ENCODE measurements around the gene C1RL. TPM values are rescaled to one million over a fixed set of nuclear protein-coding genes. Genes with fewer than 3 reads are reported as not detected.

The C1RL gene
- total and polyA plus RNA-seq, 8 donors = 55.4 to 72.7 (median 63.8) TPM

DNA sequence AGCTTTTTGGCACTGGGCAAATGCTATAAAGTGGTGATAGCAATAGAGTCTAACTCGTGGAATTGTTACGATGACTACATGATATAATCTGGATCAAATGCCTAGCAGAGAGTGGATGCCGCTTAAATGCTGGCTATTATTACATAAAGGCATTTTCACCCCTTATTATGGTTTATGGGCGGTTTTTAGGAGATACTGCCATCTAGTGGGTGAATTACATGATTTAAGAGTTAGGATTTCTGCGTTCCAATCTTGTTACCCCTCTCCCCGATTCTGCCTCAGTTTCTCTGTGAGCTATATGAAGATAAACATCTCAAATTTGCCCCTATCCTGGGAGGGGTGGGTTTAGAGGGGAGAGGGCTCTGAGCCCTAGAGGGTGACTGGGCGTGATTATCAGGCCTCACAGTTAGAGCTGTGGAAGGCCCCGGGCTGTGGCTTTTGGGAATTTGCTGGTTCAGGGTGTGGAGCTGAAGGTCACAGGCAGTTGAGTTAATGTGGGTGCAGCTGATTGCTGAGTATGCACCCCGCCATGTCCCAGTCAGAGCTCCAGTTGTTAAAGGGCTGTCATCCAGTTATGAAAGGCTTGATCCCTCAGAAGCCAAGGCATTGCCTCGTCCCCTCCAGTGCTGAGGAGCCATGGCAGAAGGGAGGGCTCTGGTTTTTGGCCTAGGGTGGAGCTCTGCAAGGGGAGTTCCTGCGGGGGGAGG lies 35.6 kb upstream of the C1RL start:
- Histone ChIP-seq H3K4me3 (no peak overlapping the region), H3K27ac (no peak overlapping the region), H3K36me3 (peaks cover 0 to 39% of the 10 kb centered on the region in 2 donors), H3K4me1 (peaks cover 0 to 4% of the 10 kb centered on the region in 2 donors), H3K27me3 (no peaks in the 10 kb centered on the region), H3K9me3 (no peaks in the 10 kb centered on the region)
- DNase-seq = peak in 2 of 4 donors; percentile 32 to 33
- TF ChIP-seq, protein P1, sequence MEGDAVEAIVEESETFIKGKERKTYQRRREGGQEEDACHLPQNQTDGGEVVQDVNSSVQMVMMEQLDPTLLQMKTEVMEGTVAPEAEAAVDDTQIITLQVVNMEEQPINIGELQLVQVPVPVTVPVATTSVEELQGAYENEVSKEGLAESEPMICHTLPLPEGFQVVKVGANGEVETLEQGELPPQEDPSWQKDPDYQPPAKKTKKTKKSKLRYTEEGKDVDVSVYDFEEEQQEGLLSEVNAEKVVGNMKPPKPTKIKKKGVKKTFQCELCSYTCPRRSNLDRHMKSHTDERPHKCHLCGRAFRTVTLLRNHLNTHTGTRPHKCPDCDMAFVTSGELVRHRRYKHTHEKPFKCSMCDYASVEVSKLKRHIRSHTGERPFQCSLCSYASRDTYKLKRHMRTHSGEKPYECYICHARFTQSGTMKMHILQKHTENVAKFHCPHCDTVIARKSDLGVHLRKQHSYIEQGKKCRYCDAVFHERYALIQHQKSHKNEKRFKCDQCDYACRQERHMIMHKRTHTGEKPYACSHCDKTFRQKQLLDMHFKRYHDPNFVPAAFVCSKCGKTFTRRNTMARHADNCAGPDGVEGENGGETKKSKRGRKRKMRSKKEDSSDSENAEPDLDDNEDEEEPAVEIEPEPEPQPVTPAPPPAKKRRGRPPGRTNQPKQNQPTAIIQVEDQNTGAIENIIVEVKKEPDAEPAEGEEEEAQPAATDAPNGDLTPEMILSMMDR (IDR thresholded peaks at IDR 0.05) = peak; percentile 39 to 44
- ATAC-seq = peak; percentile 48
- intact Hi-C loops (cut with DNase I) = no loop called here

DNA sequence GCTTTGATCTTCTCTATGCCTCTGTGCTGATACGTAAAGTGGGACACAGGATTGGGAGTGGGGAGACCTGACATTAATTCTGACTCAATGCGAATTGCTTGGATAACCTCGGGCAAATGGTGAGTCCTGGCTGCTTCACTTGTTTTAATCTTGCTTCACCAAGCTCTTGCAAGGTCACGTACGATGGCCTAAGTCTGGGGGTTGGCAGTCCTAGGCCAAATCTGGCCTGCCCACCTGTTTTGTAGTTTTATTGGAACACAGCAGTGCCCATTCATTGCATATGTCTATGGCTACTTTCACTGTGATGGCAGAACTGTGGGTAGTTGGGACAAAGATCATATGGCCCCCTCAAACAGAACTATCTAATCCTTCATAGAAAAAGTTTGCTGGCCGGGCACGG lies 34.5 kb upstream of the C1RL start:
- DNase-seq (no peak), ATAC-seq (no peak)
- H3K27me3 ChIP-seq = no peaks in the 10 kb centered on the region
- TF ChIP-seq, protein P1 (IDR thresholded peaks at IDR 0.05) = no peak
- H3K4me3 ChIP-seq = no peak overlapping the region
- peaks cover 0 to 29% of the 10 kb centered on the region in 2 donors for H3K36me3 ChIP-seq
- H3K27ac ChIP-seq = no peak overlapping the region
- H3K4me1 ChIP-seq = peaks cover 0 to 4% of the 10 kb centered on the region in 2 donors
- no peaks in the 10 kb centered on the region for H3K9me3 ChIP-seq
- intact Hi-C loops (cut with DNase I) = no loop called here

DNA sequence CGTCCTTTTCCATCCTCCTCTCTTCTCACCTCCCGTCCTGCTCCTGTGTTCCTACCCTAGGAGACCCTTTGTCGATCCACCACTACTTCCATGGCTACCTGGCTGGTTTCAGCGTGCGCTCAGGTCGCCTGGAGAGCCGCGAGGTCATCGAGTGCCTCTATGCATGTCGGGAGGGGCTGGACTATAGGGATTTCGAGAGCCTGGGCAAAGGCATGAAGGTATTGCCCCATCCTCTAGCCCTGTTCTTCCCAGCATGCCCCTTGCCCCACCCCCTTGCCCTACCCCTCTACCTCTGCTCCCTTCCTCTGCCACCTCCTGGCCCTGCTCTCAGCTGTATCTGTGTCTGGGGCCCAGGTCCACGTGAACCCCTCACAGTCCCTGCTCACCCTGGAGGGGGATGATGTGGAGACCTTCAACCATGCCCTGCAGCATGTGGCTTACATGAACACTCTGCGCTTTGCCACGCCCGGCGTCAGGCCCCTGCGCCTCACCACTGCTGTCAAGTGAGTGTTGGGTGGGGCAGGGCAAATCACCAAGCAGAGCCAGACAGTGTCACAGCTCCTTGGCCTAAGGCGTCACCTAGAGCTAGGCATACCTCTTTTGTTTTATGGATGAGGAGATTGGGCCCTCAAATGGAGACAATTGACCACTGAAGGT lies 33.9 kb upstream of the C1RL start:
- Histone ChIP-seq H3K27ac (no peak overlapping the region), H3K27me3 (no peaks in the 10 kb centered on the region), H3K36me3 (peaks cover 0 to 25% of the 10 kb centered on the region in 2 donors), H3K9me3 (no peaks in the 10 kb centered on the region), H3K4me1 (peaks cover 0 to 4% of the 10 kb centered on the region in 2 donors), H3K4me3 (no peak overlapping the region)
- intact Hi-C loops (cut with DNase I) = no loop called here
- DNase-seq (no peak), ATAC-seq (no peak)
- TF ChIP-seq, protein P1 (IDR thresholded peaks at IDR 0.05) = no peak

DNA sequence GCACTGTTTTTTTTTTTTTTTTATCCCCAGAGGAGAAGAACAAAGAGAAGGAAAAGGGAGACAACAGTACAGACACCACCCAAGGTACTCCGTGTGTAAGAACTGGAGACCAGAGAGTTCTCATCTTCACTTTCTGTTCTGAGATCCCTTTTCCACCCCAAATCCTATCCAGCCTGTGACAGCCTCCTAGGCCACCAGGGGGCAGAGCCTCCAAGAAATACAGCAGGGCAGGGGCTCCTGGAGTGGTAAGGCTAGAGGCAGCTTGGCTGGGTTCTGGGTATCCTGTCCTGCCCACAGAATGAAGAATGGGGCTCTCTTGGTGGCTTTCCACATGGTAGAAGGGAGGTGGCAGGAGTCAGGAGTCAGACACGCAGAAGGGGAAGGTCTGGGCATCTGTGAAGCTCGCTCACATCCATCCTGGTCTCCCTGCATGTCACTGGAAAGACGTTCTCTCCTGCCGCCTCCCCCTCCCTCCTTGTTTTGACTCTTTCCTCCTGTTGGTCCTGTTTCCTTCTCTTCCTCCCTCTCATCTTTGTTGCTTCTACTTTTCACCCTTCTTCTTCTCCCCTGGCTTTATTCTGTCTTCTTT lies 33.1 kb upstream of the C1RL start:
- ATAC-seq = peak; percentile 78
- TF ChIP-seq, protein P1 (IDR thresholded peaks at IDR 0.05) = peak; percentile 58 to 81
- Histone ChIP-seq H3K36me3 (peaks cover 0 to 24% of the 10 kb centered on the region in 2 donors), H3K4me3 (no peak overlapping the region), H3K4me1 (peaks cover 0 to 4% of the 10 kb centered on the region in 2 donors), H3K27ac (no peak overlapping the region), H3K9me3 (no peaks in the 10 kb centered on the region), H3K27me3 (no peaks in the 10 kb centered on the region)
- no peak for DNase-seq
- intact Hi-C loops (cut with DNase I) = no loop called here

Data from left lung (tissue), 10 donors.